Breast epithelium (tissue), 3 donors: ENCODE data around the gene JSRP1.

Experiments
- CTCF ChIP-seq, 3 donors: fragments of 450-650 bp; IDR thresholded peaks; one replicate each; pipeline ENCODE4 v1.5.1; 2016 to 2017; ENCODE audit warnings: antibody characterized with exemption in 3 of 3, mild to moderate bottlenecking in 3 of 3, moderate library complexity in 3 of 3
- POLR2A ChIP-seq: fragments of 450-650 bp; IDR thresholded peaks from one replicate; pipeline ENCODE4 v1.6.1; 2016; ENCODE audit warnings: antibody characterized with exemption, mild to moderate bottlenecking, moderate library complexity
- POLR2AphosphoS5 ChIP-seq, 3 donors: sonication (generic); formaldehyde crosslinking; IDR thresholded peaks; one replicate each; pipeline ENCODE4 v1.6.1; 2017; ENCODE audit warnings: antibody characterized with exemption in 3 of 3

- no peak for TF ChIP-seq POLR2AphosphoS5 (IDR thresholded peaks at IDR 0.05)
- no peak for TF ChIP-seq CTCF (IDR thresholded peaks at IDR 0.05)
- no peak for TF ChIP-seq POLR2A
These were observed 30.0 kb downstream of the JSRP1 start for GRCh38 chr19:2226051-2226839.
